ENCODE results near the gene MYEF2. TPM values are rescaled to one million over a fixed set of nuclear protein-coding genes. Genes with fewer than 3 reads are reported as not detected.

MYEF2 gene
- total and polyA plus RNA-seq, 2 of the 13 experiments (the other 11 are each of a cell fraction or from before 2014, with no cell fraction given) = 10.3 to 10.5 TPM

- no peaks in the 10 kb centered on the region for H3K27me3 ChIP-seq (ENCODE audit: control insufficient read depth in 1 of 2, insufficient read depth in 2 of 2, low read length in 2 of 2)
- ATAC-seq = no peak
- CTCF ChIA-PET (ENCODE audit: low intra/inter-chr PET ratio, low total read pairs) = no interaction called here
- POLR2A ChIA-PET = no interaction called here
- H3K9me3 ChIP-seq (ENCODE audit: low read length) = no peaks in the 10 kb centered on the region
- H3K9ac ChIP-seq (ENCODE audit: insufficient read depth, low read depth, low read length) = no peak overlapping the region
- H2AFZ ChIP-seq (ENCODE audit: low read length) = no peak overlapping the region
- DNase-seq (ENCODE audit: low spot score) = no peak
- in situ Hi-C loops (cut with HindIII; ENCODE audit: extremely low pct_ligation_motif_present, low pct_unique_long_range_greater_than_20kb) = no loop called here
- BruUV-seq (replicated peaks) = no TSS peak
- H3K79me2 ChIP-seq (ENCODE audit: insufficient read depth, low read length) = no peaks in the 10 kb centered on the region
- H3K4me3 ChIP-seq (replicated peaks in 1 of 3; ENCODE audit: insufficient read depth in 1 of 3, low read depth in 2 of 3, low read length in 3 of 3) = no peak overlapping the region
- no peaks in the 10 kb centered on the region for H4K20me1 ChIP-seq (ENCODE audit: insufficient read depth, low read length)
- no peak overlapping the region for H3K27ac ChIP-seq (ENCODE audit: extremely low read length, insufficient read depth, low read length)
- no peak overlapping the region for H3K4me2 ChIP-seq (ENCODE audit: low read depth, low read length)
- intact Hi-C loops (cut with micrococcal nuclease; ENCODE audit: unreplicated experiment) = no loop called here
- H3K4me1 ChIP-seq (ENCODE audit: insufficient read depth, low read length) = no peaks in the 10 kb centered on the region
- no peaks in the 10 kb centered on the region for H3K36me3 ChIP-seq (replicated peaks in 1 of 2; ENCODE audit: control insufficient read depth in 1 of 2, insufficient read depth in 2 of 2, low read length in 2 of 2)
- FAIRE-seq = no peak
- TF ChIP-seq MTERF4 (CRISPR knock-in tag; IDR thresholded peaks at IDR 0.05) (no peak), CHD4 (IDR thresholded peaks at IDR 0.05; ENCODE audit: borderline replicate concordance, low read length) (no peak), ZFP36 (IDR thresholded peaks at IDR 0.05; ENCODE audit: borderline replicate concordance, low read depth, low read length, partially characterized antibody) (no peak), ZNF781 (CRISPR knock-in tag; IDR thresholded peaks at IDR 0.05; ENCODE audit: borderline replicate concordance, not compliant biosample characterization) (no peak), FOXM1 (CRISPR knock-in tag; IDR thresholded peaks at IDR 0.05) (no peak), ZNF563 (CRISPR knock-in tag; IDR thresholded peaks at IDR 0.05) (no peak), TP53 (CRISPR knock-in tag; conservative IDR thresholded peaks at IDR 0.05) (no peak), ARID4A (CRISPR knock-in tag; IDR thresholded peaks at IDR 0.05; ENCODE audit: borderline replicate concordance) (no peak), HIC2 (CRISPR knock-in tag; IDR thresholded peaks at IDR 0.05; ENCODE audit: low read depth) (no peak), FOXA1 (IDR thresholded peaks at IDR 0.05) (no peak), FOXA1 (CRISPR knock-in tag; IDR thresholded peaks at IDR 0.05) (no peak), ZSCAN21 (CRISPR knock-in tag; IDR thresholded peaks at IDR 0.05; ENCODE audit: borderline replicate concordance) (no peak), GMEB1 (CRISPR knock-in tag; IDR thresholded peaks at IDR 0.05; ENCODE audit: borderline replicate concordance) (no peak), DR1 (CRISPR knock-in tag; IDR thresholded peaks at IDR 0.05) (no peak), ZEB1 (IDR thresholded peaks at IDR 0.05; ENCODE audit: insufficient replicate concordance, low read depth) (no peak), ZNF841 (CRISPR knock-in tag; IDR thresholded peaks at IDR 0.05; ENCODE audit: borderline replicate concordance) (no peak), NKX3-1 (CRISPR knock-in tag; IDR thresholded peaks at IDR 0.05) (no peak), EEA1 (CRISPR knock-in tag; IDR thresholded peaks at IDR 0.05; ENCODE audit: borderline replicate concordance) (no peak)
Observed at GRCh38 chr15:48145923-48146322, 32.2 kb downstream of the MYEF2 start.
